Suprapubic skin (tissue), 3 donors: ENCODE data around the gene GDA.

Experiments used
- CTCF ChIP-seq, 2 donors: fragments of 200-600 bp in 1 of 2; fragments of 450-650 bp in 1 of 2; sonication (generic) in 1 of 2; IDR thresholded peaks; one replicate each; pipeline ENCODE4 v1.5.1; 2016 to 2019; ENCODE audit warnings: antibody characterized with exemption in 2 of 2, mild to moderate bottlenecking in 1 of 2, moderate library complexity in 1 of 2
- EP300 ChIP-seq: sonication (generic); formaldehyde crosslinking; IDR thresholded peaks from one replicate; pipeline ENCODE4 v1.6.1; 2017; ENCODE audit warnings: antibody characterized with exemption
- POLR2A ChIP-seq, 2 donors: fragments of 450-650 bp; IDR thresholded peaks; one replicate each; pipeline ENCODE4 v1.6.1; 2017; ENCODE audit warnings: antibody characterized with exemption in 2 of 2, mild to moderate bottlenecking in 2 of 2, moderate library complexity in 2 of 2

GRCh38 chr9:72133365-72134035 is 15.7 kb upstream of the GDA start:
- TF ChIP-seq POLR2A (IDR thresholded peaks at IDR 0.05) = no peak
- no peak for TF ChIP-seq CTCF (IDR thresholded peaks at IDR 0.05)
- no peak for TF ChIP-seq EP300
